Activated T-helper 9 cell treated with anti-CD3 and anti-CD28 coated beads, Interleukin-2, amount 50 U/mL, for 16 hours (primary cell): ENCODE data around the gene SPDYE1.
"Not testable (repeated sequence)": the region's sequence is repeated elsewhere in the genome, so short reads cannot be mapped to it uniquely, and the experiment has no call there.

ENCODE experiments used
- DNase-seq: peaks from one replicate; pipeline ENCODE4 v3.0.0-alpha.2; 2020; ENCODE audit warnings: low read depth

The SPDYE1 gene

GRCh38 chr7:43992896-43993295 is 4.8 kb upstream of the SPDYE1 start:
- not testable (repeated sequence) for DNase-seq

- not testable (repeated sequence) for DNase-seq
Observed at GRCh38 chr7:43994681-43995080, 3.0 kb upstream of the SPDYE1 start.

- DNase-seq: not testable (repeated sequence)
Observed at GRCh38 chr7:44012081-44012480, 14.4 kb downstream of the SPDYE1 start.

- DNase-seq: not testable (repeated sequence)
Observed at GRCh38 chr7:44015090-44015489, 17.4 kb downstream of the SPDYE1 start.

- peak; percentile 99 for DNase-seq
Observed at GRCh38 chr7:44018857-44019807, 21.4 kb downstream of the SPDYE1 start.

- not testable (repeated sequence) for DNase-seq
Observed at GRCh38 chr7:44019825-44020224, 22.1 kb downstream of the SPDYE1 start.

- DNase-seq: not testable (repeated sequence)
Observed at GRCh38 chr7:44022069-44022468, 24.4 kb downstream of the SPDYE1 start.

GRCh38 chr7:44022796-44023467 is 25.2 kb downstream of the SPDYE1 start:
- not testable (repeated sequence) for DNase-seq

GRCh38 chr7:44029433-44029832 is 31.7 kb downstream of the SPDYE1 start:
- DNase-seq: not testable (repeated sequence)

- not testable (repeated sequence) for DNase-seq
Observed at GRCh38 chr7:44030029-44030428, 32.3 kb downstream of the SPDYE1 start.

GRCh38 chr7:44031319-44031718 is 33.6 kb downstream of the SPDYE1 start:
- not testable (repeated sequence) for DNase-seq

- DNase-seq: not testable (repeated sequence)
Observed at GRCh38 chr7:44032031-44032430, 34.3 kb downstream of the SPDYE1 start.

- not testable (repeated sequence) for DNase-seq
Observed at GRCh38 chr7:44033971-44034844, 36.5 kb downstream of the SPDYE1 start.

- DNase-seq: not testable (repeated sequence)
Observed at GRCh38 chr7:44036364-44036763, 38.7 kb downstream of the SPDYE1 start.

- not testable (repeated sequence) for DNase-seq
Observed at GRCh38 chr7:44037951-44038350, 40.3 kb downstream of the SPDYE1 start.

- DNase-seq: not testable (repeated sequence)
Observed at GRCh38 chr7:44038553-44038952, 40.9 kb downstream of the SPDYE1 start.

GRCh38 chr7:44038961-44039558 is 41.4 kb downstream of the SPDYE1 start:
- peak; percentile 70 for DNase-seq

- not testable (repeated sequence) for DNase-seq
Observed at GRCh38 chr7:44039800-44040492, 42.2 kb downstream of the SPDYE1 start.

- peak; percentile 60 for DNase-seq
Observed at GRCh38 chr7:44040493-44040891, 42.8 kb downstream of the SPDYE1 start.

GRCh38 chr7:44042221-44042620 is 44.5 kb downstream of the SPDYE1 start:
- DNase-seq: no peak

- no peak for DNase-seq
Observed at GRCh38 chr7:44043902-44044301, 46.2 kb downstream of the SPDYE1 start.
